Measurements from ENCODE around the gene PIM1. TPM values are rescaled to one million over a fixed set of nuclear protein-coding genes. Genes with fewer than 3 reads are reported as not detected.
"Not testable (repeated sequence)": the region's sequence is repeated elsewhere in the genome, so short reads cannot be mapped to it uniquely, and the experiment has no call there.

Gene PIM1
- polyA plus RNA-seq, 1 donor from 2014 or later, result 4.1 TPM

- H3K79me2 ChIP-seq (replicated peaks; ENCODE audit: insufficient read depth, low read length), result no peaks in the 10 kb centered on the region
- no peaks in the 10 kb centered on the region for H3F3A ChIP-seq (ENCODE audit: insufficient read depth, low read length, poor library complexity, severe bottlenecking)
- H3K36me3 ChIP-seq (ENCODE audit: insufficient read depth, low read length), result no peaks in the 10 kb centered on the region
- no peaks in the 10 kb centered on the region for H3K27me3 ChIP-seq (ENCODE audit: insufficient read depth, low read depth, low read length)
- H3K9me3 ChIP-seq (ENCODE audit: low read length), result no peaks in the 10 kb centered on the region
- no peak overlapping the region for H3K4me3 ChIP-seq (ENCODE audit: low read length)
- no peaks in the 10 kb centered on the region for H3K9me2 ChIP-seq (ENCODE audit: insufficient read depth, low read length)
- TF ChIP-seq EZH2 (IDR thresholded peaks at IDR 0.05; ENCODE audit: borderline replicate concordance, insufficient read depth, low read length, poor library complexity, severe bottlenecking) (no peak), POLR2AphosphoS5 (IDR thresholded peaks at IDR 0.05) (no peak), TAF1 (IDR thresholded peaks at IDR 0.05; ENCODE audit: low read depth) (no peak), MXI1 (conservative IDR thresholded peaks at IDR 0.05; ENCODE audit: poor library complexity, severe bottlenecking) (no peak), EP300 (conservative IDR thresholded peaks at IDR 0.05; ENCODE audit: poor library complexity, severe bottlenecking) (no peak), RAD21 (conservative IDR thresholded peaks at IDR 0.05) (no peak), REST (IDR thresholded peaks at IDR 0.05; ENCODE audit: borderline replicate concordance) (no peak), SMC3 (conservative IDR thresholded peaks at IDR 0.05; ENCODE audit: poor library complexity) (no peak)
- TF ChIP-seq, protein P1, sequence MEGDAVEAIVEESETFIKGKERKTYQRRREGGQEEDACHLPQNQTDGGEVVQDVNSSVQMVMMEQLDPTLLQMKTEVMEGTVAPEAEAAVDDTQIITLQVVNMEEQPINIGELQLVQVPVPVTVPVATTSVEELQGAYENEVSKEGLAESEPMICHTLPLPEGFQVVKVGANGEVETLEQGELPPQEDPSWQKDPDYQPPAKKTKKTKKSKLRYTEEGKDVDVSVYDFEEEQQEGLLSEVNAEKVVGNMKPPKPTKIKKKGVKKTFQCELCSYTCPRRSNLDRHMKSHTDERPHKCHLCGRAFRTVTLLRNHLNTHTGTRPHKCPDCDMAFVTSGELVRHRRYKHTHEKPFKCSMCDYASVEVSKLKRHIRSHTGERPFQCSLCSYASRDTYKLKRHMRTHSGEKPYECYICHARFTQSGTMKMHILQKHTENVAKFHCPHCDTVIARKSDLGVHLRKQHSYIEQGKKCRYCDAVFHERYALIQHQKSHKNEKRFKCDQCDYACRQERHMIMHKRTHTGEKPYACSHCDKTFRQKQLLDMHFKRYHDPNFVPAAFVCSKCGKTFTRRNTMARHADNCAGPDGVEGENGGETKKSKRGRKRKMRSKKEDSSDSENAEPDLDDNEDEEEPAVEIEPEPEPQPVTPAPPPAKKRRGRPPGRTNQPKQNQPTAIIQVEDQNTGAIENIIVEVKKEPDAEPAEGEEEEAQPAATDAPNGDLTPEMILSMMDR (IDR thresholded peaks at IDR 0.05; ENCODE audit: poor library complexity, severe bottlenecking), result no peak
- no peaks in the 10 kb centered on the region for H4K20me1 ChIP-seq (ENCODE audit: insufficient read depth)
- no peak overlapping the region for H3K4me2 ChIP-seq (ENCODE audit: low read length)
- no peak overlapping the region for H3K27ac ChIP-seq (ENCODE audit: low read length)
- no peak overlapping the region for H2AFZ ChIP-seq (ENCODE audit: low read depth, low read length)
- no peak overlapping the region for H3K9ac ChIP-seq (ENCODE audit: low read length)
Measured at GRCh38 chr6:37192666-37193065, 22.7 kb downstream of the PIM1 start.

DNA sequence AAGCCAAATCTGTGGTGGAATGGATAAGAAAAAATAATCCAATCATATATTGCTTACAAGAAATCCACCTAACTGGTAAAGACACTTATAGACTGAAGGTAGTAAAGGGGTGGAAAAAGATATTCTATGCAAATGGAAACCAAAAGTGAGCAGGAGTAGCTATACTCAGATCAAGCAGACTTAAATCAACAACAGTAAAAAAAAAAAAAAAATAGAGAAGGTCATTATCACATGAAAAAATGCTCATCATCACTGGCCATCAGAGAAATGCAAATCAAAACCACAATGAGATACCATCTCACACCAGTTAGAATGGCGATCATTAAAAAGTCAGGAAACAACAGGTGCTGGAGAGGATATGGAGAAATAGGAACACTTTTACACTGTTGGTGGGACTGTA, 24.9 kb downstream of the PIM1 start:
- not testable (repeated sequence) for H3K9me3 ChIP-seq (ENCODE audit: low read length); H3K4me3 ChIP-seq (ENCODE audit: low read length); H3K79me2 ChIP-seq (replicated peaks; ENCODE audit: insufficient read depth, low read length); H2AFZ ChIP-seq (ENCODE audit: low read depth, low read length); H3K27ac ChIP-seq (ENCODE audit: low read length); H3K9me2 ChIP-seq (ENCODE audit: insufficient read depth, low read length); H4K20me1 ChIP-seq (ENCODE audit: insufficient read depth); H3K36me3 ChIP-seq (ENCODE audit: insufficient read depth, low read length); H3K4me2 ChIP-seq (ENCODE audit: low read length); H3F3A ChIP-seq (ENCODE audit: insufficient read depth, low read length, poor library complexity, severe bottlenecking); H3K27me3 ChIP-seq (ENCODE audit: insufficient read depth, low read depth, low read length); H3K9ac ChIP-seq (ENCODE audit: low read length)

GRCh38 chr6:37196451-37196850, 26.5 kb downstream of the PIM1 start:
- H3K36me3 ChIP-seq (ENCODE audit: insufficient read depth, low read length); H4K20me1 ChIP-seq (ENCODE audit: insufficient read depth); H3K4me2 ChIP-seq (ENCODE audit: low read length); H2AFZ ChIP-seq (ENCODE audit: low read depth, low read length); H3F3A ChIP-seq (ENCODE audit: insufficient read depth, low read length, poor library complexity, severe bottlenecking); H3K9ac ChIP-seq (ENCODE audit: low read length); H3K27me3 ChIP-seq (ENCODE audit: insufficient read depth, low read depth, low read length); H3K9me2 ChIP-seq (ENCODE audit: insufficient read depth, low read length); H3K9me3 ChIP-seq (ENCODE audit: low read length); H3K4me3 ChIP-seq (ENCODE audit: low read length); H3K79me2 ChIP-seq (replicated peaks; ENCODE audit: insufficient read depth, low read length); H3K27ac ChIP-seq (ENCODE audit: low read length): not testable (repeated sequence)
